GM10266 (cell line): ENCODE measurements around the gene MLLT1.

Experiments used
- DNase-seq: peaks from one replicate; pipeline ENCODE4 v3.0.0; 2012; ENCODE audit errors: extremely low spot score
- CTCF ChIP-seq: IDR thresholded peaks from 2 replicates; pipeline ENCODE4 v1.5.1; 2012; ENCODE audit warnings: mild to moderate bottlenecking, low read depth; ENCODE audit not compliant: control insufficient read depth, insufficient read depth; ENCODE audit errors: missing control alignments

MLLT1 gene

GRCh38 chr19:6258812-6259311, 20.9 kb downstream of the MLLT1 start:
- no peak for DNase-seq
- no peak for TF ChIP-seq CTCF

- TF ChIP-seq CTCF = no peak
- no peak for DNase-seq
Observed at GRCh38 chr19:6253954-6254733, 25.6 kb downstream of the MLLT1 start.

- TF ChIP-seq CTCF = no peak
- no peak for DNase-seq
Observed at GRCh38 chr19:6252066-6252465, 27.7 kb downstream of the MLLT1 start.

- no peak for DNase-seq
- no peak for TF ChIP-seq CTCF
Observed at GRCh38 chr19:6250909-6251308, 28.9 kb downstream of the MLLT1 start.

DNA sequence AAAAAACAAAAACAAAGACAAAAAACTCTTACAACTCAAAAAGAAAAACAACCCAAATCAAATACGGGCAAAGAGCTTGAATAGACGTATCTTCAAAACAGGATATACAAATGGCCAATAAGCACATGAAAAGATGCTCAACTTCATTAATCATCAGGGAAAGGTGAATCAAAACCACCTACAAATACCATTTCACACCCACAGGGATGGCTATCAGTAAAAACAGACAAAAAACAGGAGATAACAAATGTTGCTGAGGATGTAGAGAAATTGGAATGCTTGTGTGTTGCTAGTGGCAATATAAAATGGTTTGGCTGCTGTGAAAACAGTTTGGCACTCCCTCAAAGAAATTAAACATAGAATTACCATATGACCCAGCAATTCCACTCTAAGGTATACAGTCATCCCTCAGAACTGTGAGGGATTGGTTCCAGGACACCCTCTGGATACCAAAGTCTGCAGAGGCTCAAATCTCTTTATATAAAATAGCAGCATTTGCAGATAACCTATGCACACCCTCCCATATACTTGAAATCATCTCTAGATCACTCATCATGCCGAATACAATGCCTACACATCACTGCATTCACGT, 29.7 kb downstream of the MLLT1 start:
- no peak for TF ChIP-seq CTCF
- DNase-seq = no peak

- no peak for DNase-seq
- TF ChIP-seq CTCF = no peak
Observed at GRCh38 chr19:6249296-6249695, 30.5 kb downstream of the MLLT1 start.

GRCh38 chr19:6248844-6249243, 30.9 kb downstream of the MLLT1 start:
- DNase-seq = no peak
- TF ChIP-seq CTCF = no peak
